A549 treated with AZD2906 at 1 μM for 4 hours (cell line): ENCODE measurements around the gene ACVR2B. TPM values are rescaled to one million over a fixed set of nuclear protein-coding genes. Genes with fewer than 3 reads are reported as not detected.

ENCODE experiments used
- total RNA-seq: library from RNA; stranded (reverse); fragments of 200-300 nt; extraction: Qiagen RNA extraction; gene quantifications from 5 replicates; pipeline ENCODE4 v1.2.3, GENCODE V29; 2022

The ACVR2B gene
- total RNA-seq, result 1.7 to 2.6 TPM (median 2.5 TPM) in 5 replicates

DNA sequence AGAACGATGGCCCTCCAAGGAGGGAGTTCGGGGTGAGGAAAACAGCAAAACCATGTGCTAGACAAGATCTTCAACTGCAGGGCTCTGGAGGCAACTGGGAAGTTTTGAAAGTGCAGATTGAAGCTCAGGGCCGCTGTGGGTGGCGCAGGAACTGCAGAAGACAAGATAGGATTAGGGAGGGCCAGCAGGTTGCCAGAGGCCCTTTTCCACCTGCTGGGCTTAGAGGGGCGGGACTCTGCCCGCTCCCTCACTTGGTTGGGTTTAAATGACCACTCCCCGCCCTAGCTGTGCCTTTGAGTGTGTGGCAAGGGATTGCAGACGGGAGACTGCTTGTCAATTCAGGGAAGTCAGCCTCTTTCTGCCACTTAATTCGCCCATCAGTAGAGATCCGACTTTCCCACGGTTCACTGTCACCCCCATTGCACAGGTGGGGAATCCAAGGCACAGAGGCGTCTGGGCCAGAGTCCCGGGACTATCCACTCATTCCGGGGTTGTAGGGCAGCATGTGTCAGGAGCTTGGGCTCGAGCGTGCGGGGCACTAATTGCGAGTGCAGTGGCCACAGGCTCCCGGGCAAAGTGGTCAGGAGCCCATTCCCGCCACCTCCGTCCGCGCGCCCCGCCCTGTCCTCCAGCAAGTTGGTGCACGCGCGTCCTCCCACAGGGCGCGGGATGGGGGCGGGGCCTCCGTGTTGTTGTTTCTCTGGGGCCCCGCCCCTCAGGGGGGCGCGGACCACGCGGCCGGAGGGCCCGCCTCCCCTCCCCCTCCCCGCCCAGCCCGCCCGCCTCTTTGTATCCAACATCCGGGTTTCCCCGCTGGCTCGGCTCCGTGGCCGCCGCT, at the start of gene ACVR2B:
Gene ACVR2B (plus strand): TSS at position 816 of the 838 bp plus-strand sequence. CDS start 433 bp downstream, outside the sequence.

DNA sequence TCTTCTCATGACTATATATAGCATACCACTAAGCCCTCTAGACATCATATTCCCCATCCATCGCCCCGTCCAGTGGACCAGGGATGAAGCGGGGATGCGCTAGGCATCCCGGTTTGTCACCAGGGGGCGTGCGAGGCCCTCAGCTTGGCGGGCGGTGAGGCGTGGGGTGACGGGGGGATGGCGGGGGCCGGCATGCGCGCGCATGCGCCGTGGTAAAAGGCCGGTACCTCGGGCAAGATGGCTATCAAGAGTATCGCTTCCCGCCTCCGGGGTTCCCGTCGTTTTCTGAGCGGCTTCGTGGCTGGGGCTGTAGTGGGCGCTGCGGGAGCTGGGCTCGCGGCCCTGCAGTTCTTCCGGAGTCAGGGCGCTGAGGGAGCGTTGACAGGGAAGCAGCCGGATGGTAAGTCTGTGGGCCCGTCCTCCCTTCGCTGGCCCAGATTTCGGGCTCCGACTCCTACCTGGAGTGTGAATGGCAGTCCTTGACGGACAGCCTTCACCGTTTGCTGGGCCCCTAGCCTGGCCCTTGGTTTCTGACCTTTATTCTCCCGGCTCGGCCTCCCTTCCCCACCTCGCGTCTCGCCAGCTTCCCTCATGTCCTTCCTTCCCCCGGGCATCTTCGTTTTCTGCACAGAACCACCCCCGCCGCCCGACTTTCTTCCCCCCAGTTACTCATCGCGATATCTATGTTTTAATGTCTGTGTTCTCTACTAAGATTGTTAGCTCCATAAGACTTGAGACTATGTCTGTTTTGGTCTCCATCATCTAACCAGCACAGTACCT, 42.6 kb downstream of the ACVR2B start, which contains the start of gene EXOG:
Gene EXOG (plus strand): TSS at position 210 of the 780 bp plus-strand sequence. CDS start 28 bp downstream, at position 238.

Other genes starting within 250 kb of the ACVR2B start
- gene SLC22A13, start 188.1 kb upstream of the ACVR2B start, total RNA-seq, result 0.06 to 0.14 TPM (median 0.09 TPM) in 4 of 5 replicates, not detected in the other
- 0.03 to 0.05 TPM (median 0.05 TPM) in 3 of 5 replicates, not detected in the others for gene SLC22A14, start 171.6 kb upstream of the ACVR2B start, total RNA-seq
- 3.1 to 4.3 TPM (median 3.4 TPM) in 5 replicates for gene XYLB, start 107.1 kb upstream of the ACVR2B start, total RNA-seq
- 7.6 to 22.8 TPM (median 12.8 TPM) in 5 replicates for gene EXOG, start 42.5 kb downstream of the ACVR2B start, total RNA-seq
- gene SCN5A, start 195.8 kb downstream of the ACVR2B start, total RNA-seq, result 0.80 to 1.4 TPM (median 1.0 TPM) in 5 replicates